ENCODE data around the gene DEFB126. TPM values are rescaled to one million over a fixed set of nuclear protein-coding genes. Genes with fewer than 3 reads are reported as not detected.

DEFB126 gene
- total RNA-seq, 1 experiment from 2014 or later = not detected

Other genes starting within 250 kb of the DEFB126 start
- gene DEFB125, start 54.9 kb upstream of the DEFB126 start, total RNA-seq (2014; rRNA removed; shearing (Covaris generic)) = not detected in 2 replicates
- not detected in 2 replicates for gene DEFB127, start 14.9 kb downstream of the DEFB126 start, total RNA-seq (2014; rRNA removed; shearing (Covaris generic))
- not detected in 2 replicates for gene DEFB128, start 47.1 kb downstream of the DEFB126 start, total RNA-seq (2014; rRNA removed; shearing (Covaris generic))
- gene DEFB129, start 84.7 kb downstream of the DEFB126 start, total RNA-seq (2014; rRNA removed; shearing (Covaris generic)) = not detected in 2 replicates
- not detected in 2 replicates for gene DEFB132, start 115.1 kb downstream of the DEFB126 start, total RNA-seq (2014; rRNA removed; shearing (Covaris generic))
- gene C20orf96, start 148.2 kb downstream of the DEFB126 start, total RNA-seq (2014; rRNA removed; shearing (Covaris generic)) = 0.08 and 1.5 TPM in 2 replicates
- gene ZCCHC3, start 155.0 kb downstream of the DEFB126 start, total RNA-seq (2014; rRNA removed; shearing (Covaris generic)) = 15.5 and 16.8 TPM in 2 replicates
- gene SOX12, start 183.0 kb downstream of the DEFB126 start, total RNA-seq (2014; rRNA removed; shearing (Covaris generic)) = 2.7 and 3.9 TPM in 2 replicates
- 12.0 and 15.5 TPM in 2 replicates for gene NRSN2, start 204.5 kb downstream of the DEFB126 start, total RNA-seq (2014; rRNA removed; shearing (Covaris generic))
- gene TRIB3, start 238.2 kb downstream of the DEFB126 start, total RNA-seq (2014; rRNA removed; shearing (Covaris generic)) = 137 TPM in 2 replicates